SK-N-SH treated with all-trans-retinoic acid at 6 μM for 48 hours (cell line): ENCODE data around the gene PRKCB.

ENCODE experiments used
- CREB5 ChIP-seq: fragments of 250-450 bp; sonication (Bioruptor Pico); IDR thresholded peaks from 2 replicates; pipeline ENCODE4 v1.5.1; 2020; ENCODE audit warnings: low read depth, mild to moderate bottlenecking, moderate library complexity
- ZFP30 ChIP-seq: fragments of 450-650 bp; formaldehyde crosslinking; IDR thresholded peaks from 2 replicates; pipeline ENCODE4 v1.5.0; 2022; ENCODE audit warnings: mild to moderate bottlenecking, moderate library complexity

- no peak for TF ChIP-seq ZFP30
- no peak for TF ChIP-seq CREB5 (CRISPR knock-in tag)
These were observed 219.1 kb downstream of the PRKCB start for GRCh38 chr16:24054741-24055491.
